Hypothalamus (tissue), 51 donors: Measurements from ENCODE around the gene UQCC3.
"Not testable (repeated sequence)": the region's sequence is repeated elsewhere in the genome, so short reads cannot be mapped to it uniquely, and the experiment has no call there.

Experiments used
- DNase-seq, 51 donors: peaks; one replicate each; lab custom pipeline; 2025; lab: John Stamatoyannopoulos, UW

UQCC3 gene, protein sequence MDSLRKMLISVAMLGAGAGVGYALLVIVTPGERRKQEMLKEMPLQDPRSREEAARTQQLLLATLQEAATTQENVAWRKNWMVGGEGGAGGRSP

DNA sequence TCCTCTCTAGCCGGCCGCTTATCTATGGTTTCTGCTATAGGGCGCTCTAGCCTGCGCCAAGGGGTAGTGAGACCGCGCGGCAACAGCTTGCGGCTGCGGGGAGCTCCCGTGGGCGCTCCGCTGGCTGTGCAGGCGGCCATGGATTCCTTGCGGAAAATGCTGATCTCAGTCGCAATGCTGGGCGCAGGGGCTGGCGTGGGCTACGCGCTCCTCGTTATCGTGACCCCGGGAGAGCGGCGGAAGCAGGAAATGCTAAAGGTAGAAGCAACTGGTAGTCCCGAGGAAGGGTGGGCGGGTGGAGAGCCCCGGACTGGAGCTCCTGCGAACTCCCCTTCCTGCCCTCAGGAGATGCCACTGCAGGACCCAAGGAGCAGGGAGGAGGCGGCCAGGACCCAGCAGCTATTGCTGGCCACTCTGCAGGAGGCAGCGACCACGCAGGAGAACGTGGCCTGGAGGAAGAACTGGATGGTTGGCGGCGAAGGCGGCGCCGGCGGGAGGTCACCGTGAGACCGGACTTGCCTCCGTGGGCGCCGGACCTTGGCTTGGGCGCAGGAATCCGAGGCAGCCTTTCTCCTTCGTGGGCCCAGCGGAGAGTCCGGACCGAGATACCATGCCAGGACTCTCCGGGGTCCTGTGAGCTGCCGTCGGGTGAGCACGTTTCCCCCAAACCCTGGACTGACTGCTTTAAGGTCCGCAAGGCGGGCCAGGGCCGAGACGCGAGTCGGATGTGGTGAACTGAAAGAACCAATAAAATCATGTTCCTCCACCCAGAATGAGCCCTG, at the start of gene UQCC3, which contains the start of gene LBHD1:
Gene UQCC3 (plus strand): TSS at position 66 of the 782 bp plus-strand sequence. CDS start 73 bp downstream, at position 139.
Gene LBHD1 (minus strand): TSS at position 660 of the 782 bp plus-strand sequence. CDS start 2,236 bp downstream, outside the sequence.
- peak; percentile 42 to 91 (median 71) for DNase-seq

DNA sequence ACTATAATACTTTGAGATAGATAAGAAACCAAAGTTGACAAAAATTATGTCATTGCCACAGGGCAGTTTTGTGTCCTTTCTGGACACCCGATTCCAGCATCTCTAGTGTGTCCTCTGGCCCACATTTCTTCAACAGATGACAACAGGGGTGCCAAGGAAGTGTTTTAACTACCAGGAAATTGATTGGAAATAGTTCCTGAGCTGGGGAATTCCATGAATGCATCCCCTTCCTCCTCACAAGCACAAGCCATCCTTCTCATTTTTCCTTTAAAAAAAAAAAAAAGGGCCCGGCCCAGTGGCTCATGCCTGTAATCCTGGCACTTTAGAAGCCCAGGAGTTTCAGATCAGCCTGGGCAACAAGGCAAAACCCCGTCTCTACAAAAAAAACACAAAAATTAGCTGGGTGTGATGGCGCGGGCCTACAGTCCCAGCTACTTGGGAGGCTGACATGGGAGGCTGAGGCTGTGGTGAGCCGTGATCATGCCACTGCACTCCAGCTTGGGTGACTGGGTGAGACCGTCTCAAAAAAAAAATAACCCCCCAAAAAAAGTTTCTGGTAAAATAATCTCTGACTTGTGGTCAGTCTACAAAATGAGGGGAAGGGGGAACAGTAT, 48.9 kb upstream of the UQCC3 start:
- no peak for DNase-seq

DNA sequence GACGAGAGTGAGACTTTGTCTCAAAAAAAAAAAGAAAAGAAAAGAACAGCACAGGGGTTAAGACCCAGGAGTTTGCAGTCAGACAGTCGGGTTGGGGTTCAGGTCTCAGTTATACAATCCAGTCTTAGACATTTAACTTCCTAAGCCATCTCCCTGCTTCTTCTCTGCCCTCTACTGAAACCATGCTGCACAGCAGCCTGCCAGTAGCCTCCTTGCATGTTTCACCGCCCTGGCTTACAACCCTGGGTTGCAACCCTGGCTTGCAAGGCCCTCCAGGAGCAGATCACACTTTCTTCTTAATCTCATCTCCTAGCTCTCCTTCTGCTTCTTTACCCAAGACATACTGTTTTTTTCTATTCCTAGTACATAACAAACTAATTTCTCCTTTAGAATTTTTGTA, 43.8 kb upstream of the UQCC3 start:
- no peak for DNase-seq

DNA sequence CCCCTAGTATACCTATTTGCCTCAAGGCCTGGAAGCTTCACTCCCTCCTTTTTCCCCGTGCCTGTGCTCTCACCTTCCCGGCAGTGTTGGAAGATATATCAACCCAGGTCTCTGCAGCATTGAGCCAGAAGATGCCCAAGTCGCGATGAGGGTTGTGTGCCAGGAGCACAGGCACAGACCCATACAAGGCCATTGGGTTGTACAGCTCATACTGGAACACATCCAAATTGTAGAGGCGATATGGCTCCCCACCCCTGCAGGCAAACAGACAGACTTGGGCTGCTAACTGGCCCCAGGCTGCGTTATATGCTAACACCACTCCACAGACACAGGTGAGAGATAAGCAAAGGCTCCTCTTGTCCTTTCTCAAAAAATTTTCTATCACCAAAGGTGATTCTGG, 39.0 kb upstream of the UQCC3 start:
- no peak for DNase-seq

DNA sequence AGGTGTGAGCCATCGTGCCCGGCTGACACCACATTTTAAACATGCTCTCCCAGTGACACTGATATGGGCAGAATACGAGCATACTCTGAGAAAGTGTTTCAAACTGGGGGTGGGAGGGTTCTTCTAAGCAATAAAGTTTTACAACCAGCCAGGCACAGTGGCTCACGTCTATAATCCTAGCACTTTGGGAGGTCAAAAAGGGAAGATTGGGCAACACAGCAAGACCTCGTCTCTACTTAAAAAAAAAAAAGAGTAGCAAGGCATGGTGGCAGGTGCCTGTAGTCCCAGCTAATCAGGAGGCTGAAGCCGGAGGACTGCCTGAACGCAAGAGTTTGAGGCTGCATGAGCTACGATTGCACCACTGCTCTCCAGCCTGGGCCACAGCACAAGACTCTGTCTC, 27.3 kb upstream of the UQCC3 start:
- no peak for DNase-seq

DNA sequence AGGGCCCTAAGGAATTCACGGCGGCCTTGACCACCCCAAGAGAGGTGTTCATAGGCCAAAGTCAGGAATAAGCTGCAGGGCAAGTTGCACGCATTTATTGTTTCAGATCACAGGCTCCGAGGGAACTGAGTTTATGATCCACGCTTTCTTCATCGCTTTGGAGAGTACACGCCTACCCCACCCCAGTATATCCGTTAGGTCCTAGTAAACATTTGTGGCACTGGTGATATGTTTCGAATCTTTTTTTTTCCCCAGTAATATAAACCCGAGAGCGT, 25.9 kb upstream of the UQCC3 start:
- no peak for DNase-seq

DNA sequence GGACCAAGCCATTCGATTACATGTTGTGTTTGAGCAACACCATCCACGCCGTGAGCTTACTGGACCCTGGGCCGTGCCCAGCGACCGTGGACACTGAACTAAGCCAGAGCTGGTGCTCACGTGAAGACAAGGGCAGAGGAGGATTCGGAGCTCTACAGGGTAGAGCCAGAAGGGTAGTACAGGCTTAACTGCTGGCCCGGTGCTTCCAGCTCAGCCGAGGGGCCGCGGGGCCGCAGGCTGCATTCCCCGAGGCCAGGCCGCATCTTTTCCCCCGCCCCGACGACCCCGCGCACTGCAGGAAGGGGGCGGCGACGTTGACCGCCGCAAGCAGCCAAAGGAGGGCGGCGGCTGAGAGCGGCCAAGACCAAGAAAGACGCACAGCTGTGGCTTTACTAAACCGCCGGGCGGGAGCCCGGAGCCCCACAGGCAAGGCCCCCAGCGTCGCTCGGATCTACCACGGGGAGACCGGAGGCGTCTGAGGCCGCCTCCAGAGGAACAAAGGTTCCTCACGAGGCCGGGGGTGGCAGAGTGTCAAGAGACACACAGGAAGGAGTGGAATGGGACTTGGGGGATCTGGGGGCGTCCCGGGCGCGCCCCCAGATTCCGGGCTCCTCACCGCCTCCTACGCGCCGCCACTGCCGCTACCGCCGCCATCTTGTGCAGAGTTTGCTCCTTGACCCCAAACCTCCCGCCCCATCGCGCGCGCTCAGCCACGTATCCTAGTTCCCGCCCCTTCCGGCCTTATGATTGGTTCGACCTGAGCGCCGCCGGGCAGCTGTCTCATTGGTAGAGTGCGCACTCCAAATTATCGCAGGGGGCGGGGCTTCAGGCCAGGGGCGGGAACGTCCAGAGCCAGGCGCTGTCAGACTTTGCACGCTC, 25.3 kb upstream of the UQCC3 start, which contains the start of gene GANAB:
Gene GANAB (minus strand): TSS at position 668 of the 879 bp plus-strand sequence. CDS start 14 bp downstream, at position 654.
- peak; percentile 76 to 99 (median 97) for DNase-seq

DNA sequence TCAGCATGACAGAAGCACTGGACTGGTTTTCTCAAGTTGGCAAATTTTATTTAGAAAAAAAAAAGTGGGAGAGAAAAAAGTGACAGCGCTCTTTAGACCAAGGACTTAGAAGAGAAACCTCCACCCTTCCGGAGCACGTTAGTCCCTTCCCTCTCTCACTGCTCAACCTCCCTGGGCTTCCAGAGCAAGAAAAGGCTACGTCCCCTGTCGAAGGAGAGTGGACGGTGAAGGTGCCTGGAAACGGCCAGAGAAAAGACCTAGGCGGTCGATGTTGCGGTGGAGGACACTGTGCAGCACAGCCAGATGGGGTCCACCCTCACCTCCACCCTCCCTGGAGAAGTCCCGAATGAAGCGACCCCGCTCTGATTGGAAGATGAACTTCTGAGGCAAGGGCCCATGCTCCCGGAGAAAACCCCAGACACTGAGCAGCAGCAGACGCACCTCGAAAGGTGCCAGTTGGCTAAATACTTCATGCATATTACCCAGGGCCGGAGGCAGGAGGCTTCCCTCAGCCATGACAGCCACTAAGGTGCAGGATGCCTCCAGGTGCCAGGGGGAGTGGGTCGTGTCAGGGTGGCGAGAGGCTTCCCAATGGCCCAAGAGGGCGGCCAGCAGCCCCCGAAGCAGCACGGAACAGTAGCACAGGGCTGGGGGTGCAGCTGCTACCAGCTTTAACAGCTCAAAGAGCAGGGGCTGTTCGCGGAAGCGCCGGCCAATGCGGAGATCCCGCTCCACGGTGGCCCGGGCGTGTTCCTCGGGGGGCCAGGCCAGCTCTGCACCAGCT, 24.5 kb upstream of the UQCC3 start:
- DNase-seq, result no peak

DNA sequence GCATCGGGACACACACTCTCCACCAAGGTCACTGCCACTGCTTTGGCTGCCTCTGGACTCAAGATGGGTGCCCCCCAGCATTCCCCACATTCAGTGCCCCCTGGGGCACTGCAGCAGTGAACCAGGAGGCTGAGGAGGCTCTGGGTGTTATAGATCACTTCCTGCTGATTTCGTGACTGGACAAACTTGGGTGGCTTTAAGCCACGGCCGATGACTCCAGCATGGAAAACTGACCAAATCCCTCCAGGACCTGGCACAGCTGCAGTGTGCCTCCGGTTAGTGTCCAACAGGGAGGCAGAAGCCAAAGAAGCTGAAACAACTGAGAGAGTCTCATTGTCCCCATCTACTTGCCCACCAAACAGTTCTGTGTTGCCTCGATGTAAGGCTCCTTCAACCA, 23.9 kb upstream of the UQCC3 start:
- DNase-seq, result no peak

DNA sequence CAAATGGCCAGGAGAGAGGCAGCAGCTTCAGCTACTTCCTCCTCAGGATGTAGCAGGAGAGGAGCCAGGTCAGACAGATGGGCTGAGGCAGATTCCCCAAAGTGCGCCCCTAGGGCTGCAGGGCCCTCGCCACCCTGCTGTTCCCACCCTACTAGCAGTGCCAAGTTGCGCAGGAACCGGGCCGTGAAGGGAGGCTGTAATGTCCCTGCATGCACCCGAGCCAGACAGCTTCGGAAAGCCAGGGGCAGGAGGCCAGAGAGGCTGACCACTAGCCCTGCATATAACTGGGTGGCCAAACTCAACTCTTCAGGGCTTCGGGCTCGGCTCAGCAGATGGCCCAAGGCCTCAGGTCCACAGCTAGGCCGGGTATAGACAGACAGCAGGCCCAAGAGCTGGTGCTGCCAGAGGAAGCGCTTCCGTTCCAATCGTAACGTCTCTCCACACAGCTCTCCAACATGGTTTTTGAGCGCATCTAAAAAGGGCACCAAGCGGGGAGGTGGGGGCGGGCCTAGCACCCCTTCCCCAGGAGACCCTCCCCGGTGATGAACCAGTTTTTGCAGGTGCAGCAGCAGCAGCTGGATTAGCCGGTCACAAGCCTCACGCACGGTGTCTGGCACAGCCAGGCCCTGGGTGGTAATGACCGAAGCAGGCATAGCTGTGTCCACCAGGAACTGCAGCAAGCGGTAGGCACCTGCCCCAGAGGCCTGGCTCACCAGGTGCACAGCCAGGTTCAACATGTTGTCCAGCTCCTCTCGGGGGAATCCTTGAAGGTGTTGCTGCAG, 23.1 kb upstream of the UQCC3 start:
- no peak for DNase-seq

DNA sequence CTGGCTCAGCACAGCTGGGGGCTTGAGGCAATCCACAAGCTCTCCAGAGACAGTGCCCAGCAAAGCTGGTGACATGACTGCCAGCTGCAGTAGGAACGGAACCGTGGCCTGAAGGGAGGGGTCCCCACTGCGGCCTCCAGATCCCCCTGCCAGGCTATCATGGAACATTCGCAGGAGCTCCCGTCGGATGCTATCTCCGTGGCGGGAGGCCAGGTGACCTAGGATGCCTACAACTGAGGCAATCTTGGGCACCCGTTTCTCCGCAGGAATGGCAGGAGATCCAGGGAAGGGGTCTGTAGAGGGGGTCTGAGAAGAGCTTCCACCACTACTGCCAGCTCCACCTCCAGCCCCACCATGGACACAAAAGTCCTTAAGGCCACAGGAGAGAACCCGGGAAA, 22.5 kb upstream of the UQCC3 start:
- no peak for DNase-seq

DNA sequence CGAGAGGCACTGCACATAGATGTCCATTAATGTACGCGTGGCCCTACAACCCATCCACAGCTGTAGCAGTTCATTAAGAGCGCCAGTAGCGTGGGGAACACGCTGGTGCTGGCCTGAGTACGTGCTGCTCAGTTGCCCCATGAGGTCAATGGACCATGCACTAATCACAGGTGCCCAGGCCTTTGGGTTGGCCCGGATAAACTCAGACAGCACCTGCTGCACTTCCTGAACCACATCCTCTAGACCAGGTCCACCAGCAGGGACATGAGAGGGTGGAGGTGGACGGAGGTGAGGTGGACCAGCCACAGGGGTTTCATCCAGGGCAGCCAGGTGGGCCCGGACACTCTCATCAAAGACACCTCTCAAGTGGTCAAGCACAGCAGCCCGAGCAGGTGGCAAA, 22.0 kb upstream of the UQCC3 start:
- DNase-seq, result no peak

DNA sequence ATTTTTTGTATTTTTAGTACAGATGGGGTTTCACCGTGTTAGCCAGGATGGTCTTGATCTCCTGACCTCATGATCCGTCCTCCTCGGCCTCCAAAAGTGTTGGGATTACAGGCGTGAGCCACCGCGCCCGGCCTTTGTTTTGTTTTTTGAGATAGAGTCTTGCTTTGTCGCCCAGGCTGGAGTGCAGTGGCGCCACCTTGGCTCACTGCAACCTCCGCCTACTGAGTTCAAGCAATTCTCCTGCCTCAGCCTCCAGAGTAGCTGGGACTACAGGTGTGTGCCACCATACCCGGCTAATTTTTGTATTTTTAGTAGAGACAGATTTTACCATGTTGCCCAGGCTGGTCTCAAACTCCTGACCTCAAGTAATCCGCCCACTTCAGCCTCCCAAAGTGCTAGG, 21.2 kb upstream of the UQCC3 start:
- DNase-seq, result not testable (repeated sequence)

DNA sequence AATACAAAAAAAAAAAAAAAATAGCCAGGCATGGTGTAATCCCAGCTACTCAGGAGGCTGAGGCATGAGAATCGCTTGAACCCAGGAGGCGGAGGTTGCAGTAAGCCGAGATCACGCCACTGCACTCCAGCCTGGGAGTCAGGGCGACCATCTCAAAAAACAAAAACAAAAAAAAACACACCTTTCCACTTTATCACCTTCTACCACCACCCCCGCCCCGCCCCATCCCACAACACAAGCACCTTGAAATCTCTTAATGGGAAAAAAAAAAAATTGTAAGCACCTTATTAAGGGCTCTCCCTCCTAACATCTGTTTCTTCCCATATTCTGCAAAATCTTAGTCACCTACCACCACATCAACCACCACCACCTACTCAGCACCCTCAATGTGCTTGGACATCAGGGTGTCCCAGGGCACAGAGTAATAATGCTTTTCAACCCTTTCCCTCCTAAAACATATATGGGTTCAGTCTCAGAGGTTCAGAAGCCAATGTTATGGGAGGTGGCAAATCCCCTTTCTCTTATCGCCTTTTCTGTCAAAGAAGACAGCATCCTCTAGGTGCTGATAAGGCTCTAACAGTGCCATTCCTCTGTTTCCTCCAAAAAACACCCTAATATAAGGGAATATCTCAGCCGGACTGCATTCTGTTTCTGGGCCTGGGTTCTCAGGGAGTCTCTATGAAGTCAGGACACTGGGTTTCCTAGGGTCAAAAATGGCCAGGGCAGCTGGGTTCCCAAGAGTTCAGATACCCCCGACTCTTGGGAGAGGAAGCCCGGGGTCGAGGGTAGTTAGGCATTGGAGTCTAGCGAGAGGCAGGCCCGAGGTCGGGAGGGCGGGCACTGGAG, 19.1 kb upstream of the UQCC3 start:
- DNase-seq, result peak in 2 of 51 donors; percentile 39 to 49

DNA sequence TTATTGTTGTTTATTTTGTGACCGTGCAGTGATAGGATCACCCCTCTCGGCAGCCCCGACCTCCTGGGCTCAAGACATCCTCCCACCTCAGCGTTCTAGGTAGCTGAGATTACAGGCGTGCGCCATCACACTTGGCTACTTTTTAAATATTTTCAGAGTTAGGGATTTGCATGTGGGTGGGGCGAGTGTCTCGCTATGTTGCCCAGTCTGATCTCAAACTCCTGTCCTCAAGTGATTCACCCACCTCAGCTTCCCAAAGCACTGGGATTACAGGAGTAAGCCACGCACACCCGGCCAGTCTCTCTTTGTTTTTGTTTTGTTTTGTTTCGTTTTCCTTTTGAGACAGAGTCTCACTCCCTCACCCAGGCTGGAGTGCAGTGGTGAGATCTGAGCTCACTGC, 17.2 kb upstream of the UQCC3 start:
- DNase-seq, result no peak

DNA sequence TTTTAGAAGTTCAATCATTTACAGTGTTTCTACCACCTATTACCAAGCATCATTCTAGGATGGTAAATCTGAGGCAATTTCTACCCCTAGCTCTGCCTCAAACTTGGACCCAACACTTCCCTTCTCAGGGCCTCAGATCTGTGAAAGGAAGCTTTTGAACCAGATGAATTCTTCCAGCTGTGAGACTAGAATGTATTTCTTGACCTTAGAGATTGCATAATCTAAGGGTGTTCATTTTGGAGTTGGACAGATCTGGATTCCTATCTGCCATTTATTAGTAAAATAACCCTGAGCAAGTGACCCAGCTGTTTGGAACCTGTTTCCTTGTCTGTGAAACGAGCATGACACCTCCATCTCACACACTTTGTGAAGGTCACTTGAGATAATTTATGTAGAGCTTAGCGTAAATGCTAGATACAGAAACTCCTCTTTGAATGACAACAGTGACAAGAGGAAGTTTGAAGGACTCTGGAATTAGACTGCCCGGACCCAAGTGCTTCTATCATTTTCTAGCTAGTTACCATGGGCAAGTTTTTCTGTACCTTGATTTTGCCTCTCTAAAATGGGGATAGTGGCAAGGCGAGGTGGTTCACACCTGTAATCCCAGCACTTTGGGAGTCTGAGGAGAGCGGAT, 14.6 kb upstream of the UQCC3 start:
- DNase-seq, result no peak

DNA sequence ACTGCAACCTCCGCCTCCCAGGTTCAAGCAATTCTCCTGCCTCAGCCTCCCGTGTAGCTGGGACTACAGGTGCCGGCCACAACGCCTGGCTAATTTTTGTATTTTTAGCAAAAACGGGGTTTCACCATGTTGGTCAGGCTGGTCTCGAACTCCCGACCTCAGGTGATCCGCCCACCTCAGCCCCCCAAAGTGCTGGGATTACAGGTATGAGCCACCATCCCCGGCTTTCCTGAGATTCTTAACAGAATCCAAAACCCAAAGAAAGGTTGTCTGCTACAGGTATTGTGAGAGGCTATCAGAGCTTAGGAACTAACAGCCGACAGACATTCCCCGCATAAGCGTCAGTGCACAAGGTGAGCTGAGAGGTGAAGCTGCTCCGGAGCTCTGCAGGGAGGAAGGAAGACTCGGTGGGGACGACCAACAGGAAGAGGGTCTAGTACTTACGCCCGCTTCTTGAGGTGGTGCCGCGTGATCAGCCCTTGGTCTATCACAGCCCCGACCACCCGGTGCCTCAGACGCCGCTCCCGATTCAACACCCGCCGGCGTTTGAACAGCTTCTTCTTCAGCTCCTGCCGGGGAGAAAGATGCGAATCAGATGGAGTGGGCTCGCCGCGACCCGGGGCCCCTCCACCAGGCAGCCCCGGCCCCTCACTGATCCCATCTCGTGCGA, 6.9 kb upstream of the UQCC3 start:
- DNase-seq, result peak in 10 of 51 donors; percentile 56 to 73 (median 63)
